Renal pelvis (tissue), 4 donors: ENCODE data around the gene TMEM243. TPM values are rescaled to one million over a fixed set of nuclear protein-coding genes. Genes with fewer than 3 reads are reported as not detected.
"Not testable (repeated sequence)": the region's sequence is repeated elsewhere in the genome, so short reads cannot be mapped to it uniquely, and the experiment has no call there.

Experiments used
- DNase-seq: peaks from one replicate; pipeline ENCODE4 v3.0.0-alpha.2; 2013
- polyA plus RNA-seq, 3 donors: library from polyadenylated mRNA; unstranded; fragments of 120-200 nt; gene quantifications; one replicate each; pipeline ENCODE4 v1.2.1, GENCODE V29; 2013; ENCODE audit not compliant: insufficient read length in 3 of 3

The TMEM243 gene
- polyA plus RNA-seq, 3 donors: 37.2 to 38.3 (median 37.2) TPM

- no peak for DNase-seq
These were observed 1.4 kb downstream of the TMEM243 start for GRCh38 chr7:87217983-87218653.

GRCh38 chr7:87216701-87217508, 2.6 kb downstream of the TMEM243 start:
- DNase-seq: peak; percentile 19

- no peak for DNase-seq
These were observed 4.5 kb downstream of the TMEM243 start for GRCh38 chr7:87215046-87215445.

GRCh38 chr7:87213811-87214210, 5.7 kb downstream of the TMEM243 start:
- DNase-seq: no peak

GRCh38 chr7:87213252-87213651, 6.3 kb downstream of the TMEM243 start:
- DNase-seq: no peak

- no peak for DNase-seq
These were observed 7.0 kb downstream of the TMEM243 start for GRCh38 chr7:87212498-87212897.

GRCh38 chr7:87210506-87210905, 9.0 kb downstream of the TMEM243 start:
- no peak for DNase-seq

GRCh38 chr7:87209295-87209924, 10.1 kb downstream of the TMEM243 start:
- no peak for DNase-seq

GRCh38 chr7:87206361-87206760, 13.2 kb downstream of the TMEM243 start:
- no peak for DNase-seq

GRCh38 chr7:87205701-87206100, 13.8 kb downstream of the TMEM243 start:
- DNase-seq: not testable (repeated sequence)

- DNase-seq: no peak
These were observed 14.6 kb downstream of the TMEM243 start for GRCh38 chr7:87204933-87205332.

- not testable (repeated sequence) for DNase-seq
These were observed 15.6 kb downstream of the TMEM243 start for GRCh38 chr7:87203929-87204328.

GRCh38 chr7:87202705-87203104, 16.8 kb downstream of the TMEM243 start:
- DNase-seq: no peak

GRCh38 chr7:87202208-87202607, 17.3 kb downstream of the TMEM243 start:
- no peak for DNase-seq

GRCh38 chr7:87199700-87200450, 19.7 kb downstream of the TMEM243 start:
- DNase-seq: no peak

GRCh38 chr7:87199241-87199640, 20.3 kb downstream of the TMEM243 start:
- DNase-seq: no peak

- no peak for DNase-seq
These were observed 25.6 kb downstream of the TMEM243 start for GRCh38 chr7:87193912-87194311.

GRCh38 chr7:87192784-87193487, 26.6 kb downstream of the TMEM243 start:
- DNase-seq: no peak

- DNase-seq: no peak
These were observed 28.7 kb downstream of the TMEM243 start for GRCh38 chr7:87190783-87191182.

- no peak for DNase-seq
These were observed 30.6 kb downstream of the TMEM243 start for GRCh38 chr7:87188930-87189329.

- DNase-seq: no peak
These were observed 32.4 kb downstream of the TMEM243 start for GRCh38 chr7:87187120-87187519.

GRCh38 chr7:87179180-87179579, 40.4 kb downstream of the TMEM243 start:
- DNase-seq: no peak
